AG10803 (cell line): ENCODE measurements around the gene SYNPO2.
"Not testable (repeated sequence)": the region's sequence is repeated elsewhere in the genome, so short reads cannot be mapped to it uniquely, and the experiment has no call there.

ENCODE experiments used
- DNase-seq: peaks from one replicate; pipeline ENCODE4 v3.0.0; 2010; ENCODE audit warnings: low read depth
- H3K4me3 ChIP-seq: 2 replicates; pipeline ENCODE4 v1.5.1; 2011; ENCODE audit warnings: mild to moderate bottlenecking, low read length, control low read depth
- CTCF ChIP-seq: conservative IDR thresholded peaks from 2 replicates; pipeline ENCODE4 v1.5.1; 2011; ENCODE audit warnings: mild to moderate bottlenecking, low read length, control low read depth, inconsistent platforms

Gene SYNPO2

DNA sequence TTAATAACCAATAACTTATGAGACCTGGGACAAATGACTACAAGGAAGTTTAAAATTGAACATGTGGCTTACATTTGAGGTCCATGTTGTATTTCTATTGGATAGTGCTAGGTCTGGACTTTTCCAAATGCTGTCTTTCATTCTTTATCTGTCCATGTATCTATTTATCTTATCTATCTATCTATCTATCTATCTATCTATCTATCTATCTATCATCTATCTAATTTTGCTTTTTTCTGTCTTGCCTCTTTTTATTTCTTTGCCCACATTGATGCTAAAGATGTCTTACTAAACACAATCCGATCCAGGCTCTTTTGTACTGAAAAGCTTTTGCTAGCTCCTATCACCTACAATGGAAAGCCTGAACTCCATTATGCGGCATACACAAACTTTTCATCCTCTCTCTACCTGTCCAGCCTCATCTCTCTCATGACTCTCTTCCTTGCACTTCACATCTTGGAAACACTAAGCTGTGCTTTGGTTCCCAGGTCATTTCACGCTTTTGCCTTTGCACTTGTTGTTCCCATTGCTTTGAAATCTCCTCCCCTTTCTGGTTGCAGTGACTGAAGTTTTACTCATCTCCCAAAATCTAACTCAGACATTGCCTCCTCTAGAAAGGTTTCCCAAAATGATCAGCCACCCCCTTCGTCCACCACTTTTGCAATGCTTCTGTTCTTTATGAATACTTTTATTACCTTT is 107.2 kb downstream of the SYNPO2 start:
- TF ChIP-seq CTCF, result no peak
- no peak for DNase-seq
- H3K4me3 ChIP-seq, result no peak overlapping the region

DNA sequence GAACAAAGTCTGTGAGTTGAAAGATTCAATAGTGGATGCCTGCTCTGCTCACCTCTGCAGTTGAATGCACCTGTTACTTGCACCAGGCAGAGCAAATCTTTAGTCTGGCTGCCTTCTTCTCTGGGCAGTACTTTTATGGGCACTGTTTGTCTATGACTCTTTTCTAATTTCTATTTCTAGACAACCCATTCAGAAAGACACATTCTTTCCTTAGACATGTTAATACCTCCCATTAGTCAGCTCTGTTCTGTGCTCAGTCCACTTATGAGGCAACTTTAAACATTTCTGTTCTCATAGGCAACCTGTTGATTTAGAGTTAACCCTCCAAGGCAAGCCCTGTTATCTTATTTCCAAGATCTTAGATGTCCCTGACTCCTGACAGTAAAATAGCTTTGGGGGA is 108.9 kb downstream of the SYNPO2 start:
- H3K4me3 ChIP-seq, result no peak overlapping the region
- TF ChIP-seq CTCF, result no peak
- peak; percentile 58 for DNase-seq

DNA sequence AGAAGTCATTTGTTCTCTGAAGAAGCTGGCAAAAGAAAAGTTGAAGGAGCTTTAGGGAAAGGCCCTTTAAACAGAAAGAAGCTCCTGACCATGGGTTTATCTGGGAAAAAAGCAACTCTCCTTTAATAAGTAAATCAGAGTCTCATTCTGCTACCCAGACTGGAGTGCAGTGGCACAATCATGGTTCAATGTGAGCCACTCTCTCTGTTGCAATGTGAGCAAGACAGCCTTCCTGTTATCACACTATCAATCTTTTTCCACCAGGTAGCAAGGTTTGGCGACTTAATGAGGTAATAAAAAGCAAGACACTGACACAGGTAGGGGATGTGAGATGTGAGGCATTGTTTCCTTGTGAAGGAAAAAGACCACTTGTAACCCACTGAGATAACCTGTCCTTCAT is 111.3 kb downstream of the SYNPO2 start:
- DNase-seq, result no peak
- TF ChIP-seq CTCF, result no peak
- H3K4me3 ChIP-seq, result no peak overlapping the region

GRCh38 chr4:119000400-119000799 is 111.7 kb downstream of the SYNPO2 start:
- peak; percentile 23 for DNase-seq
- TF ChIP-seq CTCF, result no peak
- no peak overlapping the region for H3K4me3 ChIP-seq

DNA sequence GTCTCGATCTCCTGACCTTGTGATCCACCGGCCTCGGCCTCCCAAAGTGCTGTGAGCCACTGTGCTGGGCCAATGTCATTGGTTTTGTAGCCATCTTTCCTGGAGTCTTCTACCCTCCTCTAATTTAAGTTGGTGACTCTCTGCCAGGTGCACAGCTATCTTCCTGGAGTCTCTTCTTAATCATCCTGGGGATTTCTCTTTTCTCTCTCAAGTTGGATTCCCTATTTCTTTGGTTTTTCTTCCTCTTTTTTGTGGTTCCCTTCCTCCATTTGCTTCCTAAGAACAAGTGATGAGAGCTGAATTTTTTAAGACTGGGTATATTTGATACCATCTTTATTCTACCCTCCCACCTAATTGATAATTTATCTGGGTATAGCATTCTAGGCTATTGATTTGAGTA is 113.8 kb downstream of the SYNPO2 start:
- DNase-seq, result no peak
- H3K4me3 ChIP-seq, result no peak overlapping the region
- TF ChIP-seq CTCF, result no peak

DNA sequence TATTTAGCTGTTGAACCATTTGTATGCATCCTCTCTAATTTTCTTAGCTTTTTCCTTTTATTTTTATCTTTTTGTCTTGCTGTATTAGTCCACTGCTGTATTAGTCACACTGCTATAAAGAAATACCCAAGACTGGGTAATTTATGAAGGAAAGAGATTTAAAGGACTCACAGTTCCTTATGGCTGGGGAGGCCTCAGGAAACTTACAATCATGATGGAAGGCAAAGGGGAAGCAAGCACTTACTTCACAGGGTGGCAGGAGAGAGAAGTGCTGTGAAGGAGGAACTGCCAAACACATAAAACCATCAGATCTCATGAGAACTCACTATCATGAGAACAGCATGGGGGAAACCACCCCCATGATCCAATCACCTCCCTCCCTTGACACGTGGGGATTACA is 114.3 kb downstream of the SYNPO2 start:
- not testable (repeated sequence) for H3K4me3 ChIP-seq, DNase-seq

DNA sequence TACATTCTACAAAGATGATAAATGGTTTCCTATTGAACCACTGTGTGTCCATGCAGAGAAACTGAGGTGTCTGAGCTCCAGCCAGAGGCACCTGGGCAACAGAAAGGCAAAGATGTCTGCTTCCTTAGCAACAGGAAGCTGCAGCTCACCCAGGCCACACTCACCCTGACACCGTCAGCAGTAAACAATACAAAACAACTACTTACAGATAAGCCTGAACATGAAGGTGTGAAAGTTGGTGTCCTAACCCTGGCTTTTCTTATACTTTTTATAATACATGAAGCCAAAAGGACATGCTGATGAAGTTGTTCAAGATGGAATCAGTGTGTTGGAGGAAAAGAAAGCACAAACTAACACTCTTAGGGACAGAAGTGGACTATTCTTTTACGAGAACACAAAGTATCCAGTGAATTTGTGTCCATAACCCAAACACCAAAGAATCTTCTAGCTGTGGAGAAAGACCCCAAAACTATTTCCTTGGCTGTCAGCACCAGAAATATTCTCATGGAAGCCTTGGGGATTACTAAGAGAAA is 117.3 kb downstream of the SYNPO2 start:
- no peak for TF ChIP-seq CTCF
- DNase-seq, result no peak
- H3K4me3 ChIP-seq, result no peak overlapping the region

- TF ChIP-seq CTCF, result no peak
- H3K4me3 ChIP-seq, result no peak overlapping the region
- DNase-seq, result no peak
Measured at GRCh38 chr4:119008761-119009160, 120.1 kb downstream of the SYNPO2 start.

GRCh38 chr4:119010221-119010620 is 121.6 kb downstream of the SYNPO2 start:
- not testable (repeated sequence) for H3K4me3 ChIP-seq, DNase-seq
